Stomach (tissue), 9 donors: Measurements from ENCODE around the gene TMEM200B. TPM values are rescaled to one million over a fixed set of nuclear protein-coding genes. Genes with fewer than 3 reads are reported as not detected.

ENCODE experiments used
- DNase-seq, 2 donors: peaks; one replicate each; pipeline versions ENCODE4 v3.0.0 to v3.0.0-alpha.2; 2013 to 2019
- H3K27ac ChIP-seq, 5 donors: fragments of 200-600 bp in 4 of 5; sonication (generic) in 4 of 5; one replicate each; pipeline ENCODE4 v1.5.1; 2013 to 2019; ENCODE audit warnings: mild to moderate bottlenecking in 1 of 5, moderate library complexity in 1 of 5
- H3K27me3 ChIP-seq, 3 donors: fragments of 200-600 bp; sonication (generic); one replicate each; pipeline ENCODE4 v1.5.1; 2017 to 2019; ENCODE audit warnings: mixed run types in 1 of 3
- H3K36me3 ChIP-seq, 4 donors: fragments of 200-600 bp; sonication (generic); 1 replicate in 3 of 4; 2 replicates in 1 of 4; pipeline ENCODE4 v1.5.1; 2016 to 2019
- H3K4me1 ChIP-seq, 4 donors: fragments of 200-600 bp; sonication (generic); one replicate each; pipeline ENCODE4 v1.5.1; 2016 to 2019
- H3K4me3 ChIP-seq, 4 donors: fragments of 200-600 bp; sonication (generic) in 3 of 4; one replicate each; pipeline ENCODE4 v1.5.1; 2016 to 2019; ENCODE audit warnings: mild to moderate bottlenecking in 1 of 4
- H3K9me3 ChIP-seq, 4 donors: fragments of 200-600 bp; sonication (generic); one replicate each; pipeline ENCODE4 v1.5.1; 2016 to 2019
- EP300 ChIP-seq: sonication (generic); formaldehyde crosslinking; IDR thresholded peaks from one replicate; pipeline ENCODE4 v1.6.1; 2017; ENCODE audit warnings: antibody characterized with exemption
- POLR2A ChIP-seq, 4 donors: fragments of 450-650 bp; IDR thresholded peaks; one replicate each; pipeline ENCODE4 v1.6.1; 2016; ENCODE audit warnings: antibody characterized with exemption in 4 of 4, control low read depth in 2 of 4, mild to moderate bottlenecking in 1 of 4, moderate library complexity in 1 of 4
- POLR2AphosphoS5 ChIP-seq, 3 donors: sonication (generic); formaldehyde crosslinking; IDR thresholded peaks; one replicate each; pipeline ENCODE4 v1.6.1; 2016; ENCODE audit warnings: antibody characterized with exemption in 3 of 3
- WGBS, 5 donors: extraction: QIAGEN DNeasy Blood & Tissue Kit in 3 of 5; methylation state at CpG; one replicate each; pipeline versions ENCODE4 v1.1.5 to v1.1.7; 2013 to 2018; 5-methylcytosine and 5-hydroxymethylcytosine counted together
- intact Hi-C: fragments of 100-400 bp; cut with DNase I; formaldehyde crosslinking; loops from one replicate; pipeline ENCODE4 v1.15.1; 2023; ENCODE audit warnings: low total_unique reads
- polyA plus RNA-seq, 3 donors: library from polyadenylated mRNA; stranded (reverse); fragments of 200-250 nt; gene quantifications; one replicate each; pipeline ENCODE4 v1.2.3, GENCODE V29; 2013
- total RNA-seq, 5 donors: library from RNA; depleted of rRNA; stranded (reverse); fragments of >200 nt; gene quantifications; one replicate each; pipeline versions ENCODE4 v1.1.0 to v1.2.3, GENCODE V29; 2014 to 2016
- TF ChIP-seq, protein P1 (sequence below), 7 experiments: fragments of 450-650 bp in 4 of 7; fragments of 200-600 bp in 3 of 7; sonication (generic) in 3 of 7; IDR thresholded peaks; one replicate each; pipeline ENCODE4 v1.5.1; 2016 to 2019; ENCODE audit warnings: antibody characterized with exemption in 7 of 7, control low read depth in 2 of 7, mild to moderate bottlenecking in 1 of 7
- donor health status: healthy with polysubstance abuse.
- donor health status: Bipolar disorder and iron deficiency.
- donor health status: healthy.

TMEM200B gene
- total and polyA plus RNA-seq, 8 donors: 0.45 to 8.3 (median 2.8) TPM; not detected in 3

DNA sequence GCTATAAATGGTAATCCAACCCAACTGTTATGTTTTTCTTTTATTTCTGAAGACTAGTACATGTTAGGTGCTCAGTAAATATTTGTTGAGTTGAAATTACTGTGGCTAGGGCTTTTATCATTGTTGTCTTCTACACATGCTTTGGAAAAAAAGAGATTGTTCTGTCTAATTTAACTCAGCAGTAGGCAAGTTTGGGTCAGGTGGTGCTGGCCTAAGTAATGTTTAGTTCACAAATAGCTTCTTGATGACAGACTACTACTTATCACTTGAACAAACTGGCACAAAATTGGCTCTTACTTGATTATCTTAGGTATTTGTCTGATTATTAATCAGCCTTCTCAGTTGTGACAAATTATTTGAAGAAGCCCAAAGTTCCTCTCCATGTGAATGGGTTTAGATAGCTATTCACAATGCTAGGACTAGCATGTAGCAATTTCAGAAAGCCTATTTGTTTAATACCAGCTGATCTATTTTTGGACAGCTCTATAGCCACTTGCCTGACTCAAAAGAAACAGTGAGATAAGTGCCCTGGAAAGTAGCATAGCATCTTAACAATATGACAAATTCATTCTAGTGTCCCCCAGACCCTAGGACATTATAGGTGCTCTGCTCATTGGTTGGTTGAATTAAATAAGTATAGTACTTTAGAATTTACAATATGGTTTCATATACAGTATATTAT lies 32.6 kb downstream of the TMEM200B start:
- Histone ChIP-seq H3K4me3 (no peak overlapping the region), H3K36me3 (peaks cover 0 to 15% (median 8%) of the 10 kb centered on the region in 4 donors), H3K27ac (no peak overlapping the region), H3K27me3 (no peaks in the 10 kb centered on the region), H3K4me1 (peaks cover 0 to 7% (median 2%) of the 10 kb centered on the region in 4 donors), H3K9me3 (no peaks in the 10 kb centered on the region)
- TF ChIP-seq POLR2A (IDR thresholded peaks at IDR 0.05): no peak
- TF ChIP-seq, protein P1, sequence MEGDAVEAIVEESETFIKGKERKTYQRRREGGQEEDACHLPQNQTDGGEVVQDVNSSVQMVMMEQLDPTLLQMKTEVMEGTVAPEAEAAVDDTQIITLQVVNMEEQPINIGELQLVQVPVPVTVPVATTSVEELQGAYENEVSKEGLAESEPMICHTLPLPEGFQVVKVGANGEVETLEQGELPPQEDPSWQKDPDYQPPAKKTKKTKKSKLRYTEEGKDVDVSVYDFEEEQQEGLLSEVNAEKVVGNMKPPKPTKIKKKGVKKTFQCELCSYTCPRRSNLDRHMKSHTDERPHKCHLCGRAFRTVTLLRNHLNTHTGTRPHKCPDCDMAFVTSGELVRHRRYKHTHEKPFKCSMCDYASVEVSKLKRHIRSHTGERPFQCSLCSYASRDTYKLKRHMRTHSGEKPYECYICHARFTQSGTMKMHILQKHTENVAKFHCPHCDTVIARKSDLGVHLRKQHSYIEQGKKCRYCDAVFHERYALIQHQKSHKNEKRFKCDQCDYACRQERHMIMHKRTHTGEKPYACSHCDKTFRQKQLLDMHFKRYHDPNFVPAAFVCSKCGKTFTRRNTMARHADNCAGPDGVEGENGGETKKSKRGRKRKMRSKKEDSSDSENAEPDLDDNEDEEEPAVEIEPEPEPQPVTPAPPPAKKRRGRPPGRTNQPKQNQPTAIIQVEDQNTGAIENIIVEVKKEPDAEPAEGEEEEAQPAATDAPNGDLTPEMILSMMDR (IDR thresholded peaks at IDR 0.05): no peak
- no peak for TF ChIP-seq EP300
- TF ChIP-seq POLR2AphosphoS5 (IDR thresholded peaks at IDR 0.05): no peak
- DNase-seq: no peak
- intact Hi-C loops: no loop called here

DNA sequence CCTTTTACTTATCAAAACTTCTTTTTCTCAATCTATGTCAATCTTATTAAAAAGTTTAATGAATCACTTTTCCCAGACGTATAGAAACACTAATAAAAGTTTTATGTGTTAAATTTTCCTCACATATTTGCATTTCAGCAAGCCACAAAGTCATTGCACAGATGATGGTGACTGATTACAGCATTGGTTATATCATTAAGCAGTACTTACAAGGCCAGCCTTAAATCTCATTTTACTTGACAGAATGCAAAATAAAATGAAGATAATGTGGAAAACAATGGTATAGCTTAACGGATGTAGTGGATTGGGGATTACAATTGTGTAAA lies 39.5 kb downstream of the TMEM200B start:
- WGBS, 5 donors: 69 to 75% (median 71%) methylated on average over 2 of the region's 2 CpGs
- DNase-seq: no peak
- Histone ChIP-seq H3K27ac (no peak overlapping the region), H3K4me3 (no peak overlapping the region), H3K36me3 (peaks cover 0 to 4% (median 2%) of the 10 kb centered on the region in 4 donors), H3K27me3 (no peaks in the 10 kb centered on the region), H3K9me3 (no peaks in the 10 kb centered on the region), H3K4me1 (no peaks in the 10 kb centered on the region)
- intact Hi-C loops: no loop called here
- TF ChIP-seq POLR2A (IDR thresholded peaks at IDR 0.05) (no peak), POLR2AphosphoS5 (IDR thresholded peaks at IDR 0.05) (no peak), EP300 (no peak)
- TF ChIP-seq, protein P1 (IDR thresholded peaks at IDR 0.05): no peak

DNA sequence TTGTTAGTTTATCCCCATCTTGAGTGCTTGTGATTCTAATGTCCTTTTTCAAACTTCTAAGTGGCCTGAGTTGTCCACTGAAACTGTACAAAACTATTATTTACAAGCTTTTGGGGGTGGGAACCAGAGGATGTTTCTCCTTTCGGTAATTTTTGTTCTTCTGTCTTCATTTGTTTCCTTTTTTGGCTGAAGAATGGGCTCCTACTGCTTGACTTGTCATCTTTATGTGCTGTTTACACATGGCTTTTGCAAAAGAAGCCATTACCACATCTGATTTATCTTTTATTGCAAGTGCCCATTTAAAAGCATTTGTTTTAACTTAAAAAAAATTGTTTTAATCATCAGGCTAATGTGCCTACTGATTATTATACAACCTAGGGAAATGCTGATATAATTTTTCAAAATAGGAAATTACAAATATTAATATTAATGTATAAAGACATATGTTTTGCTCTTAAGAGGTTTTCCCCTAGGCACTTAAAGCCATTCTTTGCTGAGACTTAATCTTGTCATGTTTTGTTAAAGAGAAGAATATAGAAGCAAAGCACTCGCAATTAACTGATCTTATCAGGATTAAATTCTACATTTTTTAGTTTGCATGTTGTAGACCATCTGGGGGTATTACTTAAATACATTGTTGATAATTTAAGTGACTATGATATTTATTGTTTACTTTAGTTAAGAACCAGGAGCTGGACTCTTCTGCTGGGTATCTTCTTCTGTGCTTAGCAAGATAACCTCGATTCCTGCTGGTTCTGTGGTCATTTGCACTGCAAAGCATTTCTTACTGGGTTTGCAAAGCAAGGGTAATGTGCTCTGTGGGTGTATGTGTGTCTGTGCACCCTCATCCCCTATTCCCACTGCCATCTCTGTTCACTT lies 40.1 kb downstream of the TMEM200B start:
- Histone ChIP-seq H3K36me3 (peaks cover 0 to 7% (median 2%) of the 10 kb centered on the region in 4 donors), H3K4me1 (no peaks in the 10 kb centered on the region), H3K4me3 (no peak overlapping the region), H3K9me3 (no peaks in the 10 kb centered on the region), H3K27me3 (no peaks in the 10 kb centered on the region), H3K27ac (no peak overlapping the region)
- 59 to 74% (median 67%) methylated on average over 3 of the region's 3 CpGs for WGBS, 5 donors
- DNase-seq: no peak
- intact Hi-C loops: no loop called here
- TF ChIP-seq, protein P1 (IDR thresholded peaks at IDR 0.05): no peak
- TF ChIP-seq POLR2AphosphoS5 (IDR thresholded peaks at IDR 0.05) (no peak), POLR2A (IDR thresholded peaks at IDR 0.05) (no peak), EP300 (no peak)

DNA sequence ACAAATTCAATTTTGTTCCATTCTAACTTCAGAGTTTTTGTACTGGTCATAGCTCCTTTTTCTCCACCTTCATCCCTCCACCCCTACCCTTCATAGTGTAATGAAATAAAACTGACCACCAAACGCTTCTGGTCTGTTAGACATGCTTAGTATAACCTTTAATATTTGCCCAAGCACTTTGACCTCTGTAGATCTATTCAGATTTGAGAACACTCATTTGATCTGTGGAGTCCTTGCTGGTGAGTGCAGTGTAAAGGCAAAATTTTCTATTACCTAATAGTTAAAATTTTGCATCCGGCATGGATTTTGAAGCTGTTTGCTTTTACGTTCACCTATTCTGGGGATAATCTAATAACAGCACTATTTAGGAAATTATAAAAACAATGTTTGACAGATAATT lies 41.2 kb downstream of the TMEM200B start:
- no peak for TF ChIP-seq POLR2A (IDR thresholded peaks at IDR 0.05)
- no peak for TF ChIP-seq EP300
- no peak for TF ChIP-seq POLR2AphosphoS5 (IDR thresholded peaks at IDR 0.05)
- TF ChIP-seq, protein P1 (IDR thresholded peaks at IDR 0.05): no peak
- Histone ChIP-seq H3K4me3 (no peak overlapping the region), H3K36me3 (peaks cover 0 to 7% (median 2%) of the 10 kb centered on the region in 4 donors), H3K27ac (peak overlapping the region in 2 of 5 donors; percentile 1 to 14), H3K4me1 (no peaks in the 10 kb centered on the region), H3K9me3 (no peaks in the 10 kb centered on the region), H3K27me3 (no peaks in the 10 kb centered on the region)
- intact Hi-C loops: no loop called here
- no peak for DNase-seq
- 80 to 86% (median 81%) methylated on average over 3 of the region's 3 CpGs for WGBS, 5 donors
